Keratinocyte (primary cell): ENCODE measurements around the gene TRMO. TPM values are rescaled to one million over a fixed set of nuclear protein-coding genes. Genes with fewer than 3 reads are reported as not detected.

Experiments used
- DNase-seq: peaks from one replicate; pipeline ENCODE4 v3.0.0-alpha.2; 2011; ENCODE audit warnings: low read depth, missing footprints, low spot score
- FAIRE-seq: peaks from 2 replicates; lab custom pipeline; 2011; peaks lifted over from hg19 to GRCh38; lab: Jason Lieb, UNC
- H2AFZ ChIP-seq: 2 replicates; pipeline ENCODE4 v1.6.0; 2012; ENCODE audit warnings: low read length, control low read depth, inconsistent platforms; ENCODE audit not compliant: control insufficient read depth
- H3K27ac ChIP-seq: 2 replicates; pipeline ENCODE4 v1.5.1; 2011; ENCODE audit warnings: low read length; ENCODE audit not compliant: control insufficient read depth, insufficient read depth
- H3K27me3 ChIP-seq: 3 replicates; pipeline ENCODE4 v1.6.0; 2011; ENCODE audit warnings: low read length; ENCODE audit not compliant: control insufficient read depth, insufficient read depth; ENCODE audit errors: extremely low read depth
- H3K36me3 ChIP-seq, 2 experiments: 2 replicates in 1 of 2; 3 replicates in 1 of 2; pipeline ENCODE4 v1.5.1; 2011; ENCODE audit warnings: low read length in 2 of 2, mild to moderate bottlenecking in 1 of 2; ENCODE audit not compliant: control insufficient read depth in 2 of 2, insufficient read depth in 2 of 2; ENCODE audit errors: extremely low read depth in 1 of 2
- H3K4me1 ChIP-seq: 3 replicates; pipeline ENCODE4 v1.5.1; 2011; ENCODE audit warnings: low read length; ENCODE audit not compliant: control insufficient read depth, insufficient read depth; ENCODE audit errors: extremely low read depth
- H3K4me2 ChIP-seq: 3 replicates; pipeline ENCODE4 v1.6.0; 2011; ENCODE audit warnings: low read depth, low read length; ENCODE audit not compliant: control insufficient read depth, insufficient read depth; ENCODE audit errors: extremely low read depth
- H3K4me3 ChIP-seq, 3 experiments: fragments of 200-600 bp in 1 of 3; sonication (generic) in 1 of 3; 2 replicates in 2 of 3; 3 replicates in 1 of 3; pipeline ENCODE4 v1.5.1; 2011 to 2016; ENCODE audit warnings: low read length in 3 of 3, mild to moderate bottlenecking in 3 of 3, control low read depth in 2 of 3, inconsistent platforms in 1 of 3, low read depth in 1 of 3, mixed read lengths in 1 of 3, mixed run types in 1 of 3, moderate library complexity in 1 of 3; ENCODE audit not compliant: control insufficient read depth in 2 of 3, insufficient read depth in 2 of 3; ENCODE audit errors: extremely low read depth in 1 of 3
- H3K79me2 ChIP-seq: 2 replicates; pipeline ENCODE4 v1.6.0; 2012; ENCODE audit warnings: low read length; ENCODE audit not compliant: control insufficient read depth, insufficient read depth
- H3K9ac ChIP-seq: 3 replicates; pipeline ENCODE4 v1.6.0; 2011; ENCODE audit warnings: low read length; ENCODE audit not compliant: control insufficient read depth, insufficient read depth; ENCODE audit errors: extremely low read depth
- H3K9me1 ChIP-seq: 3 replicates; pipeline ENCODE4 v1.6.0; 2011; ENCODE audit warnings: low read length; ENCODE audit not compliant: control insufficient read depth, insufficient read depth; ENCODE audit errors: extremely low read depth
- H3K9me3 ChIP-seq: 2 replicates; pipeline ENCODE4 v1.5.1; 2012; ENCODE audit warnings: low read depth, low read length; ENCODE audit not compliant: control insufficient read depth
- H4K20me1 ChIP-seq: 3 replicates; pipeline ENCODE4 v1.6.0; 2011; ENCODE audit warnings: low read length; ENCODE audit not compliant: control insufficient read depth, insufficient read depth; ENCODE audit errors: extremely low read depth
- CTCF ChIP-seq, 3 experiments: IDR thresholded peaks in 1 of 3; conservative IDR thresholded peaks in 1 of 3; optimal IDR thresholded peaks in 1 of 3; 2 replicates in 2 of 3; 3 replicates in 1 of 3; pipeline versions ENCODE3 to v1.5.1; 2011; ENCODE audit warnings: low read length in 3 of 3, mild to moderate bottlenecking in 3 of 3, moderate library complexity in 2 of 3, control low read depth in 1 of 3, inconsistent platforms in 1 of 3; ENCODE audit not compliant: insufficient read depth in 2 of 3; ENCODE audit errors: extremely low read depth in 1 of 3
- EZH2 ChIP-seq: IDR thresholded peaks from one replicate; pipeline ENCODE4 v1.6.1; 2012; ENCODE audit warnings: inconsistent platforms, mild to moderate bottlenecking, low read length, moderate library complexity
- dilution Hi-C: fragments of 300-500 bp; cut with MboI; formaldehyde crosslinking; loops from one replicate; pipeline ENCODE4 v1.7.0; 2020; ENCODE audit warnings: low sequenced_read_pairs; ENCODE audit not compliant: extremely low pct_ligation_motif_present
- polyA plus RNA-seq, 5 experiments: library from polyadenylated mRNA; depleted of rRNA in 3 of 5; stranded (reverse) in 3 of 5; stranded (forward) in 1 of 5; unstranded in 1 of 5; fragments of >200 nt; gene quantifications; 1 replicate in 1 of 5; 2 replicates in 3 of 5; 3 replicates in 1 of 5; pipeline versions ENCODE4 v1.2.1 to v1.2.3, GENCODE V29; 2011 to 2012; ENCODE audit warnings: missing spikeins in 2 of 5, low read depth in 1 of 5, low replicate concordance in 1 of 5

Gene TRMO
- polyA plus RNA-seq, 1 donor (not counting 4 experiments of a cell fraction or from before 2014, with no cell fraction given), result 19.4 TPM

GRCh38 chr9:97919217-97919813 is 3.0 kb downstream of the TRMO start:
- H3K9me3 ChIP-seq, result no peaks in the 10 kb centered on the region
- dilution Hi-C loops, result no loop called here
- H3K36me3 ChIP-seq, result no peaks in the 10 kb centered on the region
- H3K4me1 ChIP-seq, result peaks cover 30% of the 10 kb centered on the region
- FAIRE-seq, result no peak
- no peaks in the 10 kb centered on the region for H3K27me3 ChIP-seq
- H3K4me3 ChIP-seq, result no peak overlapping the region
- peak overlapping the region; percentile 63 for H3K4me2 ChIP-seq
- H3K9me1 ChIP-seq, result no peaks in the 10 kb centered on the region
- no peak overlapping the region for H3K27ac ChIP-seq
- H2AFZ ChIP-seq, result no peak overlapping the region
- H3K79me2 ChIP-seq, result no peaks in the 10 kb centered on the region
- no peaks in the 10 kb centered on the region for H4K20me1 ChIP-seq
- DNase-seq, result no peak
- no peak overlapping the region for H3K9ac ChIP-seq
- TF ChIP-seq CTCF (optimal IDR thresholded peaks at IDR 0.05 in 1 of 3, IDR thresholded peaks at IDR 0.05 in 1 of 3, conservative IDR thresholded peaks at IDR 0.05 in 1 of 3; ENCODE audit: extremely low read depth in 1 of 3, insufficient read depth in 2 of 3, low read length in 3 of 3) (no peak), EZH2 (no peak)

- Histone ChIP-seq H2AFZ (no peak overlapping the region), H4K20me1 (no peaks in the 10 kb centered on the region), H3K9me3 (no peaks in the 10 kb centered on the region), H3K79me2 (no peaks in the 10 kb centered on the region), H3K4me3 (peak overlapping the region in 2 of 3 experiments; percentile 13 to 18), H3K27me3 (no peaks in the 10 kb centered on the region), H3K27ac (peak overlapping the region; percentile 42), H3K9ac (no peak overlapping the region), H3K36me3 (no peaks in the 10 kb centered on the region), H3K9me1 (no peaks in the 10 kb centered on the region), H3K4me1 (peaks cover 28% of the 10 kb centered on the region), H3K4me2 (peak overlapping the region; percentile 63)
- FAIRE-seq, result no peak
- DNase-seq, result no peak
- dilution Hi-C loops, result no loop called here
- TF ChIP-seq EZH2, result no peak
- TF ChIP-seq CTCF (optimal IDR thresholded peaks at IDR 0.05 in 1 of 3, IDR thresholded peaks at IDR 0.05 in 1 of 3, conservative IDR thresholded peaks at IDR 0.05 in 1 of 3; ENCODE audit: extremely low read depth in 1 of 3, insufficient read depth in 2 of 3, low read length in 3 of 3), result no peak
These were observed 3.7 kb downstream of the TRMO start for GRCh38 chr9:97918611-97919010.
